Breast epithelium (tissue), 3 donors: ENCODE results near the gene CARD9.

ENCODE experiments used
- POLR2A ChIP-seq: fragments of 450-650 bp; IDR thresholded peaks from one replicate; pipeline ENCODE4 v1.6.1; 2016; ENCODE audit warnings: antibody characterized with exemption, mild to moderate bottlenecking, moderate library complexity
- TF ChIP-seq, protein P1 (sequence below), 3 donors: fragments of 450-650 bp; IDR thresholded peaks; one replicate each; pipeline ENCODE4 v1.5.1; 2016 to 2017; ENCODE audit warnings: antibody characterized with exemption in 3 of 3, mild to moderate bottlenecking in 3 of 3, moderate library complexity in 3 of 3

DNA sequence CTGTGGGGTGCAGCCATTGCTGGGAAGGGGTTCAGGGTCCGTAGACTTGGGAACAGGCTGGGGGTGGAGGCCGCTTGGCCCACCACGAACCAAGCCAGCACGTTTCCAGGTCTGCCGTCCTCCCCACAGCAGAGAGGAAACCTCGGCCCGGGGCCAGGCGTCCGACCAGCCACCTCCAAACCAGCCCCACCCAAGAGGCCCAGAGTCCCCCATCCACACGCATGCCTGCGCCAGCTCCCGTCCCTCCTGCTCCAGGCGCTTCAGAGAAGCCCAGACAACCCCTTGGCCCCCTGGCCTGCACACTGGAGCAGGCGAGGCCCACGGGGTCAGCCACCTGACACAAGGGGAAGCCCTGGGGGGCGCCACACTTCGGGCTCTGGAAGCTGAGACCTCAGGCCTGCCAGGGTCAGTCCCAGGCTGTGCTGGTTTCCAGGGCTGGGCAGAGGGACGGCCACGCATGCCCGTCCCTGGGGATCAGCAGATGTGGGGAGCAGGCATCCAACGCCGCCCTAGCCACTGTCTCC is 16.2 kb downstream of the CARD9 start:
- TF ChIP-seq, protein P1, sequence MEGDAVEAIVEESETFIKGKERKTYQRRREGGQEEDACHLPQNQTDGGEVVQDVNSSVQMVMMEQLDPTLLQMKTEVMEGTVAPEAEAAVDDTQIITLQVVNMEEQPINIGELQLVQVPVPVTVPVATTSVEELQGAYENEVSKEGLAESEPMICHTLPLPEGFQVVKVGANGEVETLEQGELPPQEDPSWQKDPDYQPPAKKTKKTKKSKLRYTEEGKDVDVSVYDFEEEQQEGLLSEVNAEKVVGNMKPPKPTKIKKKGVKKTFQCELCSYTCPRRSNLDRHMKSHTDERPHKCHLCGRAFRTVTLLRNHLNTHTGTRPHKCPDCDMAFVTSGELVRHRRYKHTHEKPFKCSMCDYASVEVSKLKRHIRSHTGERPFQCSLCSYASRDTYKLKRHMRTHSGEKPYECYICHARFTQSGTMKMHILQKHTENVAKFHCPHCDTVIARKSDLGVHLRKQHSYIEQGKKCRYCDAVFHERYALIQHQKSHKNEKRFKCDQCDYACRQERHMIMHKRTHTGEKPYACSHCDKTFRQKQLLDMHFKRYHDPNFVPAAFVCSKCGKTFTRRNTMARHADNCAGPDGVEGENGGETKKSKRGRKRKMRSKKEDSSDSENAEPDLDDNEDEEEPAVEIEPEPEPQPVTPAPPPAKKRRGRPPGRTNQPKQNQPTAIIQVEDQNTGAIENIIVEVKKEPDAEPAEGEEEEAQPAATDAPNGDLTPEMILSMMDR (IDR thresholded peaks at IDR 0.05): no peak
- no peak for TF ChIP-seq POLR2A
